Stimulated activated naive CD8-positive, alpha-beta T cell treated with anti-CD3 and anti-CD28 coated beads, Interleukin-15, Interleukin-2, amounts not matched to agents 100 U/mL and 50 U/mL, for 24 hours (primary cell): ENCODE data around the gene MFSD2B.
"Not testable (repeated sequence)": the region's sequence is repeated elsewhere in the genome, so short reads cannot be mapped to it uniquely, and the experiment has no call there.

Experiments used
- ATAC-seq: fragments of 150-1000 bp; cut with Tn5 transposase; one replicate; pipeline ENCODE4 v1.10.0; 2021
- DNase-seq: peaks from one replicate; pipeline ENCODE4 v3.0.0; 2021

Gene MFSD2B

GRCh38 chr2:24019729-24020128 lies 9.8 kb downstream of the MFSD2B start:
- DNase-seq (no peak), ATAC-seq (no peak)

GRCh38 chr2:24020244-24020643 lies 10.4 kb downstream of the MFSD2B start:
- ATAC-seq: no peak
- no peak for DNase-seq

GRCh38 chr2:24021122-24021998 lies 11.5 kb downstream of the MFSD2B start:
- DNase-seq (peak; percentile 38), ATAC-seq (peak; percentile 63)

DNA sequence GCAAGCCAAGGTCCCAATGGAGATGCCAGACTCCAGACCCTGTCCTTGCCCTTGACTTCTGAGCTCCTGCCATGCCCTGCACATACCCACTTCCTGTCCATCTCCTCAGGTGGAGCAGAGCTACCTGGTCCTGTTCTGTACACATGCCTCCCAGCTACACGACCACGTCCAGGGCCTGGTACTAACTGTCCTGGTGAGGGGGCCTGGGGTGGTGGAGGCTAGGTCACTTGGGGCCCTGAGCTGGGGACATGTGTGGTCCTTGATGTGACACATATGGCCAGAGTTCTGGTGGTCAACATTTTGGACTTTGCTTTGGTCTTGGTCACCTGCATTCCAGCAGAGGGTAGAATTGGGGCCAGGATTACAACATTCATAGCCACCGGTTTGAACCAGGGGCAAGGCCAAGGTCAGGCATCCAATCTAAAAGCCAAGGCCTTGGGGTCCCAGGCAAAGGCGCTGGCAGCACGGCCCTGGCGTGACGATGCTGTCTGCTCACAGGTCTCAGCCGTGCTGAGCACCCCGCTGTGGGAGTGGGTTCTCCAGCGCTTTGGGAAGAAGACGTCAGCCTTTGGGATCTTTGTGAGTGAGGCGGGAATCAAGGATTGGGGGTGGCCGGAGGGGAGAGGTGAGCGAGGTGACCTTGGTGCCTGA lies 12.6 kb downstream of the MFSD2B start:
- DNase-seq (no peak), ATAC-seq (no peak)

GRCh38 chr2:24022975-24023575 lies 13.2 kb downstream of the MFSD2B start:
- ATAC-seq (no peak), DNase-seq (no peak)

DNA sequence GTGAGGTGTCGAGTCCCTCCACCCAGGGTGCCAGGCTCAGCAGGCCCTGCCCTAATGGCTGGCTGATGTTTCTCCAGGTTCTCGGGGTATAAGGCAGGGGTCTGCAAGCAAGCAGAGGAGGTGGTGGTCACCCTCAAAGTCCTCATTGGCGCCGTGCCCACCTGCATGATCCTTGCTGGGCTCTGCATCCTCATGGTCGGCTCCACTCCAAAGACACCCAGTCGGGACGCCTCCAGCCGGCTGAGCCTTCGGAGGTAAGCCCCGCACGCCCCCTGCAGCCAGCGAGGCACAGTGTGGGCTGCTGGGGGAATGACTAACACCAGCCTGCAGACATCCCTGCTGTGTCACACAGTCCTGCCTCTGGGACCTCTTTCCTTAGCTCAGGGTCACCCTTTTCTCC lies 14.1 kb downstream of the MFSD2B start:
- no peak for DNase-seq
- ATAC-seq: no peak

GRCh38 chr2:24024996-24025663 lies 15.2 kb downstream of the MFSD2B start:
- no peak for ATAC-seq
- no peak for DNase-seq

DNA sequence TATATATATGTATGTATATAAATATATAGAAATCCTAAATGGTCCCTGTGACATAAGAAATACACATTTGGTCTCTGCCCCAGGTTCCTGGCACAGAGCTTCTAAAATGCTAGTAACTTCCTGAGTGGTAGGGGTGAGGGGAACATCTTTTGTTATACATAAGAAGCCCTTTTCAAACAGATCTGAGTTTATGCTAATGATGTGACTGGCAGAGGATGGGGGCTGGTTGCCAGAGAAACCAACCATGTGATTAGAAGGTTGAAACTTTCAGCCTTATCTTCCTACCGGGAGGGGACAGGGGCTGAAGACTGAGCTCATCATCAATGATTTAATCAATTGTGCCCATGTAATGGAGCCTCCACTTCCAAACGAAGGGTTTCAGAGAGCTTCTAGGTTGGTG lies 16.3 kb downstream of the MFSD2B start:
- DNase-seq: no peak
- no peak for ATAC-seq

DNA sequence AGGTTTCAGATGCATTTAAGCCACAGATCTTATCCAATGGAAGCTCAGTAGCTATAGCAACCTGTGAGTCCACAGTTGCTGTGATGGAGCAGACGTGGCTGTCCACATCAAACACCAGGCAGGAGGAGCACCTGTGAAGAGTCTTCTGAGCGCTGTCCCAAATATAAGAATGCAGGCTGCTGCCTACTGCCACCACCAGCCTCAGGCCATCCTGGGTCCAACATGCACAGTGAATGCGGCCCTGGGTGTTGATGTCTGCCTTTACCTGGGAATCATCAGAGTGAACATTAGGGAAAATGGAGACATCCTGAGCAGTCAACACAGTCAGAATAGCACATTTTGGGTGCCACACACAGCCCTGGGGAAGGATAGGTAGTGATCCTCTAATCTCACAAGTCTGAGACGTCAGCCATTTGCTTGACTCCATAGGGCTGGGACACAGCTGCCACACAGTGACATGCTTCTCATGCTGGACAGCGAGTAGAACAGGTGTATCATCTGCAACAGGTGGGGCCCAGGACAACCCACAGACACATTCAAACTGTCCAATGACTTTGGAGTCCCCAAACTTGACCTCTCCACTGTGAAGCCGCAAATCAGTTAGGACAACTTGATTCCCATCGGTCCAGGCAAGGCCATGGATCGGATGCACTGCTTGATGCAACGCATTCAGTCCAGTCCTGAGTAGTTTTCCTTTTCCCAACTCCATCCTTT lies 29.1 kb downstream of the MFSD2B start:
- no peak for DNase-seq
- no peak for ATAC-seq

GRCh38 chr2:24040511-24040910 lies 30.6 kb downstream of the MFSD2B start:
- no peak for ATAC-seq
- DNase-seq: no peak

- not testable (repeated sequence) for DNase-seq, ATAC-seq
Observed at GRCh38 chr2:24043133-24043532, 33.2 kb downstream of the MFSD2B start.

DNA sequence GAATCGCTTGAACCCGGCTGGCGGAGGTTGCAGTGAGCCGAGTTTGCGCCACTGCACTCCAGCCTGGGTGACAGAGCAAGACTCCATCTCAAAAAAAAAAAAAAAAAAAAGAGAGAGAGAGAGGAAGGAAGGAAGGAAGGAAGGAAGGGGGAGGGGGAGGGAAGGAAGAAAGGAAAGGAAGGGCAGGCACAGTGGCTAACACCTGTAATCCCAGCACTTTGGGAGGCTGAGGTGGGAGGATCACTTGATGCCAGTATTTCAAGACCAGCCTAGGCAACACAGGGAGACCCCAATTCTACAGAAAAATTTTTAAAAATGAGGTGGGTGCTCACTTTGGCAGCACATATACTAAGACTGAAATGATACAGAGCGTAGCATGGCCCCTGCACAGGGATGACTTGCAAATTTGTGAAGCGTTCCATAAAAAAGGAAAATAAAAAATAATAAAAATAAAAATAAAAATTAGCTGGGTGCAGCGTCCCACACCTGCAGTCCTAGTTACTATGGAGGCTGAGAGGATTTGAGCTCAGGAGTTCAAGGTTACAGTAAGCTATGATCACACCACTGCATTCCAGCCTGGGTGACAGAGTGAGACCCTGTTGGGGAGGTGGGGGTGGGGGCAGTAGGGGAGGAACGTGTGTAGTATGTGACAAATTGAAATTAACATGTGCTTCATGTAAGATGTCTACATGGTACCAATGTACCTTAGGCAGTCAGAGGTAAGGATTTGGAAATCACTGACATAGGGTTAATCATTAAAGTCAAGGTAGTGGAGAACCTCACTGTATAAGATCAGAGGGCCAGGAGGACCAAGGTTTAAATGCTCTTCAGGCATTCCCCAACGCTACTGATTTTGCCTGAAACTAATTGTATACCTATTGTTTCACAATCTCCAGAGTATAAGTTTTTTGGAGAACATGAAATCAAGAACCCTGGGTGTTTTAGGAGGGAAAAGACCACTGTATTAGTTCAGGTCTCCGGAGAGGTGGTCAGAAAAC lies 35.9 kb downstream of the MFSD2B start:
- no peak for DNase-seq
- no peak for ATAC-seq

DNA sequence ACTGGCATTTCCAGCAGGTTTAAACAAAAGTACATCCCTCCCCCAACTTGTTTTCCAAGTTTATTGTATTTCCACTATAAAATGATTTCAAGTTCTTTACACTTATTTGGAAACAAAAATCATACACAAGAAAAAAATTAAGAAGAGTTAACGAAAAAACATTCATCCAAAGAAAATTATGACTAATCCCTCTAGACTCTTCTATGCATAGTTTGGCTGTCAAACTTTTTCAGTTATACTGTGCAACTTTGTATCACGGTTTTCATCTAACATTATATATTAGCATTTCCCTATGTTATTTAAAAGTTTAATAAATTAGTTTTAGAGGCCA lies 36.7 kb downstream of the MFSD2B start:
- DNase-seq (no peak), ATAC-seq (no peak)

DNA sequence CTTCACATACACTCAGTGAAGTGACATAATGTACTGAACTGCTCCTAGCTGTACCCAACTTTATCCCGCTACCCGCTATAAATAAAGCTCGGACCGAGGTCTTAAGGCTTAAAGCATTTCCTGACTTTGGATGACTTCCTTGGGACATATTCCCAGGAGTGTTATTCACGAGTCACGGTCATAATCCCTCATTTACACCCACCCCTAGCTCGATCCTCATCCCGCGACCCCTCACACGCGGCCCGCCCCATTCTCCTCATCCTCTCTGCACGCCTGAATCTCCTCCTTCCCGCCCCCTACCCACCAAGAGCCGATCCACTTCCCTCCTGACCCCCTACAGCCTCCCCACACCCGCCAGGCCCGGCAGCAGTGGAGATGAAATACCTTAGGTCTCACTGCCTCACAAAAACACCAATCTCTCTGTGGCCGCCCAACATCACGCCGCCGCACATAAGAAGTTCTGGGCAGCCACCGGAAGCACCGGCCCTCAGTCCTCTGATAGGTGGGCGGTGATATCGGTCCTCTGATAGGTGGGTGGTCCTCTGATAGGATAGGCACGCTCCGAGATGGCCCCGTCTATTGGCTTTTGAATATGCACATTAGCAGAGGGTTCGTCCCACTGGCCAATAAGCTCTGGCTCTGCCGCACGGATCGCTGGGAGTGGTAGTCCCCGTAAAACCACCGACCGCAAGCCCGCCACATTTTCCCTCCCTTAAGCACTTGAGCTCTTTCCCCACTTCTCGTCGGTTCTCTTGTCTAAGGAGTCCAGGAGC lies 37.2 kb downstream of the MFSD2B start, which contains the start of gene WDCP:
WDCP (minus strand) TSS at position 462 of the 773 bp plus-strand sequence. CDS start 7,897 bp downstream, outside the sequence.
- ATAC-seq (peak; percentile 99), DNase-seq (peak; percentile 93)

DNA sequence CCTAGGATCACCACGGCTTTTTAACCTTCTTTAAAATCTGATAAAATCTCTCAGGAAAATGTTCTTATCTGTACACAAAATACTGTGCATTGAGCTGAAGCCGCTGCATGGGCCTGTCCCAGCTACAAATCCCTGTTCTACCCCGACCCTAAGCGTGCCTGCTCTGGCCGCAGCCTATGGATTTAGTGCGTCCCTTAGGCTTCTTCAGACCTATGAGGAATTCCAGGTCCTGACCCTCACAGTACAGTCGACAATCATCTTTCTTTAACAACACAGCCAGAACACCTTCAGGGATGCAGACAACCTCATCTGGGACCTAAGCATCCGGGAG lies 37.8 kb downstream of the MFSD2B start:
- ATAC-seq (no peak), DNase-seq (no peak)

GRCh38 chr2:24048769-24049484 lies 39.0 kb downstream of the MFSD2B start:
- DNase-seq (peak; percentile 12), ATAC-seq (no peak)

DNA sequence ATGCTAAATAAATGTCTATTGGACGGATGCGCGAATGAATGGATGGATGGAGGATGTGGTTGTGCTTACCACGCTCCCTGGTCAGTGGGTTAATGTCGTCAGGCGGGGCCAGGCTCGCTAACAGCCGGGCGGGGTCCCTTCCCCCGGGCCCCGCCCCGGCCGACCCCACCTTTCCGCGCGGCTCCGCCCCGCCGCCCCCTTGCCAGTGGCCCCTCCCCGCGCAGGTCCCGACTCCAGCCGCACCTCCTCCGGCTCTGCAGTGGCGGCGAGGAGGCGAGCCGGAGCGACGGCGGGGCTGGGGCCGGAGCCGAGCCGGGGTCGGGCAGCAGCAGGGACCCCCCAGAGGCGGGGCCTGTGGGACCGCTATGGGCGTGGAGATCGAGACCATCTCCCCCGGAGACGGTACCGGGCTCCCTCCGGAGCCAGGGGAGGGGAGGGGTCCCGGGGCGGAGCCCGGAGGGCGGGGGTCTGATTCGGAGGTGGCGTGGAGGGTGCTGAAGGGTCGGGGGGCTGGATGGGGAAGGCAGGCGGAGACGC lies 39.7 kb downstream of the MFSD2B start, which contains the start of gene FKBP1B:
FKBP1B (plus strand) TSS at position 257 of the 537 bp plus-strand sequence; CDS start at position 366, 109 bp downstream.
- peak; percentile 79 for DNase-seq
- peak; percentile 26 for ATAC-seq

DNA sequence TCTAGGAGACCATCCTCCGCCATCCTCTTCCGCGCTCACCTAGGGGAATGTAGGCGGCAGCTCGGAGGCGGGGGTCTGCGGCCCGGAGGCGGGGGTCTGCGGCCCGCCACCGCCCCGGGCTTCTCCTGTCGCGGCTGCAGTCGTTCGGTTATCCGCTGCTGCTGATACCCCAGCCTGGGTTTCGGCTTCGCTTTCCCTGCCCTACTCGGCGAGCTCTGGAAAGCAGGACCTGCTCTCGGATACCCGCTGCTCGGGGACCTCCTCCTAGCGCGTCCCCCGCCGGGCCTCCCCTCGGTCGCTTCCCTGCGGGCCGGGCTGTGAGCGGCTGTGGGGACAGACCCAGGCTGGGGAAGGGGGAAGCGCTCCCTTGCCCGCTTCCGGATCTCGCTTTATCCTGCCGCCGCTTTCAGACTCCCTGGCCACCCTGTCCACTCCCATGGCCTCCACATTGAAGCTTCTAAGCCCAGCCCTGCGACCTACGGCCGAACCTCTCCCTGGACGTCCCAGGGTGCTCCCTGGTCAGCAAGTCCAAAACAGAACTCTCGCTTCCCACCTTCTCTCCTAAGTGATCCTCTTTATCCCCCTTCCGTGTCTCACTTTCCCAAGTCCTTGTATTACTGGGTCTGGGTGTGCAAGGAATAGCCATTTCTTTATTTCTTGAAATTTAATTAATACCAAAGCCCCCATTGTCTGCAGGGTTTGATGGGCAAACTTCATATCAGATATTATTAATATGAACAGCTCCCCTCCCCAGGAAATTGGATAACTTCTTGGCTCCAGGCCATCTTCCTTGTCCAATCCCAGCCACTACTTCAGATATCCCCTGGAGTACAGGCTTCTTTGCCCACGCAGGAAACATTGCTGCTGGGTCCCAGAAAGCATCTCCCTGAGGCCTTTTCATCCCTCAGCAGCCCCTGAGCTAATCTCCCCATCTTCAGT lies 40.4 kb downstream of the MFSD2B start:
- DNase-seq (peak; percentile 28), ATAC-seq (no peak)
